ENCODE data around the gene CCR6.
"Not testable (repeated sequence)": the region's sequence is repeated elsewhere in the genome, so short reads cannot be mapped to it uniquely, and the experiment has no call there.

CCR6 gene

GRCh38 chr6:167178896-167179655 lies 56.2 kb downstream of the CCR6 start:
- not testable (repeated sequence) for DNase-seq

GRCh38 chr6:167180086-167180485 lies 57.2 kb downstream of the CCR6 start:
- DNase-seq, result not testable (repeated sequence)

- DNase-seq, result not testable (repeated sequence)
Observed at GRCh38 chr6:167181351-167181750, 58.5 kb downstream of the CCR6 start.

GRCh38 chr6:167182913-167183314 lies 60.0 kb downstream of the CCR6 start:
- not testable (repeated sequence) for DNase-seq

DNA sequence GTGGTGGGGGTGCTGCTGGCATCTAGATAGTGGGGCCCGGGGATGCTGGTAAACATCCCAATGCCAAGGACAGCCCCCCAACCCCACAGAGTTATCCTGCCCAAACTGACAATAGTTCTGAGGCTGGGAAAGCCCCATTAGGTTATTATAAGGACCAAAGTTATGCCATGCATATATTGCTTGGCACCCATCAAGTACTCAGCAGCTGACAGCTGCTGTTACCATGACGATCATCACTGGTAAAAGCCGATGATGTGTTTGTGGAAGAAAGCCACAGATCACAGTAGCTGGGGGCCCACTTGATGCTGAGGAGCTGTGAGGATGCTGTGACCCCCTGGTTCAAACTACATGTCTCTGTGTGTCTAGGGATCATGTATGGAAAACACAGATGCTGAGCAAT lies 62.2 kb downstream of the CCR6 start:
- DNase-seq, result not testable (repeated sequence)

- not testable (repeated sequence) for DNase-seq
Observed at GRCh38 chr6:167187275-167187674, 64.4 kb downstream of the CCR6 start.

Data from NCI-H1930 (cell line).